A673 (cell line): Measurements from ENCODE around the gene RUNX2. TPM values are rescaled to one million over a fixed set of nuclear protein-coding genes. Genes with fewer than 3 reads are reported as not detected.

Experiments used
- BruUV-seq: library from RNA; stranded (reverse); fragments of 400-500 nt; replicated peaks from 2 replicates; lab custom pipeline; 2021; lab: Mats Ljungman, UMichigan
- CTCF ChIA-PET: fragments of 300-600 bp; sonication (Branson Sonifier 250); formaldehyde crosslinking; loops from one replicate; lab custom pipeline; 2022; ENCODE audit warnings: antibody characterized with exemption; lab: Charles Lee
- POLR2A ChIA-PET: fragments of 300-600 bp; sonication (Branson Sonifier 250); formaldehyde crosslinking; loops from one replicate; lab custom pipeline; 2022; ENCODE audit warnings: antibody characterized with exemption; ENCODE audit not compliant: low non-redundant PET; lab: Charles Lee
- DNase-seq: peaks from one replicate; pipeline ENCODE4 v3.0.0-alpha.2; 2015; ENCODE audit warnings: low spot score
- H3K27ac ChIP-seq: fragments of 200-600 bp; sonication (generic); 2 replicates; pipeline ENCODE4 v1.5.1; 2016; ENCODE audit warnings: mixed run types, low read depth, mild to moderate bottlenecking, mixed read lengths, antibody characterized with exemption, low read length; ENCODE audit not compliant: poor library complexity, severe bottlenecking
- H3K27me3 ChIP-seq: fragments of 200-600 bp; sonication (generic); replicated peaks from 2 replicates; pipeline ENCODE4 v1.6.1; 2017; ENCODE audit warnings: mixed run types, low read depth, mild to moderate bottlenecking, mixed read lengths, antibody characterized with exemption, low read length; ENCODE audit not compliant: insufficient read depth, poor library complexity
- H3K36me3 ChIP-seq: fragments of 200-600 bp; sonication (generic); 2 replicates; pipeline ENCODE4 v1.6.1; 2016; ENCODE audit warnings: mixed run types, mild to moderate bottlenecking, mixed read lengths, antibody characterized with exemption, low read length; ENCODE audit not compliant: insufficient read depth, poor library complexity, severe bottlenecking
- H3K4me1 ChIP-seq: fragments of 200-600 bp; sonication (generic); 2 replicates; pipeline ENCODE4 v1.6.1; 2017; ENCODE audit warnings: mixed run types, mild to moderate bottlenecking, mixed read lengths, antibody characterized with exemption, low read length; ENCODE audit not compliant: insufficient read depth, poor library complexity, severe bottlenecking
- H3K4me3 ChIP-seq: fragments of 200-600 bp; sonication (generic); 2 replicates; pipeline ENCODE4 v1.5.1; 2016; ENCODE audit warnings: low read depth, mixed run types, mild to moderate bottlenecking, mixed read lengths, low read length; ENCODE audit not compliant: poor library complexity, severe bottlenecking
- H3K9me3 ChIP-seq: fragments of 200-600 bp; sonication (generic); 2 replicates; pipeline ENCODE4 v1.6.1; 2016; ENCODE audit warnings: mixed run types, low read depth, mild to moderate bottlenecking, mixed read lengths, antibody characterized with exemption, low read length; ENCODE audit not compliant: poor library complexity, severe bottlenecking
- CTCF ChIP-seq: fragments of 300-800, 200-600 bp; sonication (generic); conservative IDR thresholded peaks from 2 replicates; pipeline ENCODE4 v1.5.1; 2017; ENCODE audit warnings: low read depth, mild to moderate bottlenecking, antibody characterized with exemption, low read length, moderate library complexity, mixed read lengths
- EZH2 ChIP-seq: fragments of 200-600 bp; sonication (generic); IDR thresholded peaks from 2 replicates; pipeline ENCODE4 v1.6.1; 2017; ENCODE audit warnings: borderline replicate concordance, low read depth, mild to moderate bottlenecking, mixed read lengths, antibody characterized with exemption, low read length; ENCODE audit not compliant: poor library complexity, severe bottlenecking
- intact Hi-C: fragments of 100-400 bp; cut with micrococcal nuclease; formaldehyde crosslinking; loops from one replicate; pipeline ENCODE4 v1.10.0; 2022; ENCODE audit not compliant: unreplicated experiment
- total RNA-seq: library from RNA; stranded (reverse); gene quantifications from 2 replicates; pipeline ENCODE4 v1.2.3, GENCODE V29; 2021

Gene RUNX2
- total RNA-seq, 1 experiment from 2014 or later = 4.9 TPM

GRCh38 chr6:45493761-45494160 lies 165.6 kb downstream of the RUNX2 start:
- CTCF ChIA-PET = interaction anchor here (0.6 kb wide), 1 partner anchor 1224 kb away, joined by 5 read pairs; no protein-coding TSS in a partner anchor
- H3K4me1 ChIP-seq = peaks cover 12% of the 10 kb centered on the region
- TF ChIP-seq EZH2 (no peak), CTCF (no peak)
- no peak overlapping the region for H3K4me3 ChIP-seq
- H3K27ac ChIP-seq = no peak overlapping the region
- H3K27me3 ChIP-seq = no peaks in the 10 kb centered on the region
- DNase-seq = no peak
- no peaks in the 10 kb centered on the region for H3K36me3 ChIP-seq
- no peaks in the 10 kb centered on the region for H3K9me3 ChIP-seq
- BruUV-seq = no TSS peak
- intact Hi-C loops = no loop called here
- POLR2A ChIA-PET = interaction anchor here (0.6 kb wide), 1 partner anchor 349 kb away, joined by 9 read pairs; no protein-coding TSS in a partner anchor

GRCh38 chr6:45494416-45495135 lies 166.4 kb downstream of the RUNX2 start:
- CTCF ChIA-PET = interaction anchor here (0.6 kb wide), 1 partner anchor 14 kb away, joined by 3 read pairs; no protein-coding TSS in a partner anchor
- intact Hi-C loops = no loop called here
- Histone ChIP-seq H3K9me3 (no peaks in the 10 kb centered on the region), H3K36me3 (no peaks in the 10 kb centered on the region), H3K27ac (no peak overlapping the region), H3K4me1 (peaks cover 12% of the 10 kb centered on the region), H3K4me3 (no peak overlapping the region), H3K27me3 (no peaks in the 10 kb centered on the region)
- POLR2A ChIA-PET = interaction anchor here (0.6 kb wide), 1 partner anchor 348 kb away, joined by 9 read pairs; no protein-coding TSS in a partner anchor
- BruUV-seq = no TSS peak
- TF ChIP-seq CTCF (no peak), EZH2 (no peak)
- DNase-seq = no peak

GRCh38 chr6:45495429-45496084 lies 167.4 kb downstream of the RUNX2 start:
- Histone ChIP-seq H3K36me3 (no peaks in the 10 kb centered on the region), H3K4me3 (no peak overlapping the region), H3K27me3 (no peaks in the 10 kb centered on the region), H3K9me3 (no peaks in the 10 kb centered on the region), H3K27ac (no peak overlapping the region), H3K4me1 (peaks cover 12% of the 10 kb centered on the region)
- no peak for DNase-seq
- POLR2A ChIA-PET = interaction anchor here (0.7 kb wide), 1 partner anchor 38 kb away, joined by 3 read pairs; no protein-coding TSS in a partner anchor
- TF ChIP-seq CTCF (no peak), EZH2 (no peak)
- CTCF ChIA-PET = interaction anchor here (0.6 kb wide), 1 partner anchor 15 kb away, joined by 3 read pairs; no protein-coding TSS in a partner anchor
- intact Hi-C loops = no loop called here
- no TSS peak for BruUV-seq
